ENCODE data around the gene CYP24A1. TPM values are rescaled to one million over a fixed set of nuclear protein-coding genes. Genes with fewer than 3 reads are reported as not detected.

CYP24A1 gene
- total RNA-seq, 4 donors from 2014 or later = 0.10 to 0.71 (median 0.69) TPM; not detected in 1

DNA sequence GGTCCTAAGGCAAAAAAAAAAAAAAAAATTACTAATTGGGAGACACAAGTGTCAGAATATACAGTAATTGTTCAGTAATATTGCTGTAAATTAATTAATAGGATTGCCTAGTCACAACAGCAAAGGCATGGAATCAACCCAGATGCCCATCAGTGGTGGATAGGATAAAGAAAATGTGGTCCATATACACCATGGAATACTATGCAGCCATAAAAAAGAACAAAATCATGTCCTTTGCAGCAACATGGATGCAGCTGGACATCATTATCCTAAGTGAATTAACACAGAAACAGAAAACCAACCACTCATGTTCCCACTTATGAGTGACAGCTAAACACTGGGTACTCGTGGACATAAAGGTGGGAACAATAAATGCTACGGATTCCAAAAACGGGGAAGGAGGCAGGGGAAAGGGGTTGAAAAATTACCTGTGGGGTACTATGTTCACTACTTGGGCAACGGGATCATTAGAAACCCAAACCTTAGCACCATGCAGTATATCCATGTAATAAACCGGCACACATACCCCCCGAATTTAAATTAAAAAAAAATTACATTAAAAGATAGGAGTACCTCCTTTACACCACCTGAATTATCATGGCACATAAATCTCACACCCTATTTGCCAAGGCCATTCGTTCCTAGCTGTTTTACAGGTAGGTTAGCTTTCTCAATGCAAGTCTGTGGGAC lies 33.4 kb upstream of the CYP24A1 start:
- WGBS, 2 donors = 50 to 55% methylated on average over 7 of the region's 7 CpGs
- intact Hi-C loops (cut with DNase I; ENCODE audit: low total_unique reads) = no loop called here
- TF ChIP-seq POLR2A (IDR thresholded peaks at IDR 0.05) = no peak
- TF ChIP-seq, protein P1, sequence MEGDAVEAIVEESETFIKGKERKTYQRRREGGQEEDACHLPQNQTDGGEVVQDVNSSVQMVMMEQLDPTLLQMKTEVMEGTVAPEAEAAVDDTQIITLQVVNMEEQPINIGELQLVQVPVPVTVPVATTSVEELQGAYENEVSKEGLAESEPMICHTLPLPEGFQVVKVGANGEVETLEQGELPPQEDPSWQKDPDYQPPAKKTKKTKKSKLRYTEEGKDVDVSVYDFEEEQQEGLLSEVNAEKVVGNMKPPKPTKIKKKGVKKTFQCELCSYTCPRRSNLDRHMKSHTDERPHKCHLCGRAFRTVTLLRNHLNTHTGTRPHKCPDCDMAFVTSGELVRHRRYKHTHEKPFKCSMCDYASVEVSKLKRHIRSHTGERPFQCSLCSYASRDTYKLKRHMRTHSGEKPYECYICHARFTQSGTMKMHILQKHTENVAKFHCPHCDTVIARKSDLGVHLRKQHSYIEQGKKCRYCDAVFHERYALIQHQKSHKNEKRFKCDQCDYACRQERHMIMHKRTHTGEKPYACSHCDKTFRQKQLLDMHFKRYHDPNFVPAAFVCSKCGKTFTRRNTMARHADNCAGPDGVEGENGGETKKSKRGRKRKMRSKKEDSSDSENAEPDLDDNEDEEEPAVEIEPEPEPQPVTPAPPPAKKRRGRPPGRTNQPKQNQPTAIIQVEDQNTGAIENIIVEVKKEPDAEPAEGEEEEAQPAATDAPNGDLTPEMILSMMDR (IDR thresholded peaks at IDR 0.05) = no peak
- no peak overlapping the region for H3K4me3 ChIP-seq (ENCODE audit: low read depth, poor library complexity, severe bottlenecking)
- DNase-seq (ENCODE audit: low spot score in 2 of 2) = no peak

DNA sequence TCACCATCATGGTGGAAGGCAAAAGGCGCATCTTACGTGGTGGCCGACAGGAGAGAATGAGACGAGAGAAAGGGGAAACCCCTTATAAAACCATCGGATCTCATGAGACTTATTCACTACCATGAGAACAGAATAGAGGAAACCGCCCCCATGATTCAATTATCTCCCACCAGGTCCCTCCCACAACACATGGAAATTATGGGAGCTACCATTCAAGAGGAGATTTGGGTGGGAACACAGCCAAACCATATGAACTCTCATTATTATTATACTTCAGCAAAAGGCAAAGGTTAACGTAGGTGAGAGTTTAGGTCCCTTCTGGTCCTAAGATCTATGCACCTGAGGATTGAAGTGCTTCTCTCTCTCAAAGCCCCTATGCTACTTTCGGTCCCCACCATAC lies 31.7 kb upstream of the CYP24A1 start:
- DNase-seq (ENCODE audit: low spot score in 2 of 2) = no peak
- TF ChIP-seq, protein P1 (IDR thresholded peaks at IDR 0.05) = no peak
- TF ChIP-seq POLR2A (IDR thresholded peaks at IDR 0.05) = no peak
- 70 to 81% methylated on average over 8 of the region's 8 CpGs for WGBS, 2 donors
- no peak overlapping the region for H3K4me3 ChIP-seq (ENCODE audit: low read depth, poor library complexity, severe bottlenecking)
- intact Hi-C loops (cut with DNase I; ENCODE audit: low total_unique reads) = no loop called here

DNA sequence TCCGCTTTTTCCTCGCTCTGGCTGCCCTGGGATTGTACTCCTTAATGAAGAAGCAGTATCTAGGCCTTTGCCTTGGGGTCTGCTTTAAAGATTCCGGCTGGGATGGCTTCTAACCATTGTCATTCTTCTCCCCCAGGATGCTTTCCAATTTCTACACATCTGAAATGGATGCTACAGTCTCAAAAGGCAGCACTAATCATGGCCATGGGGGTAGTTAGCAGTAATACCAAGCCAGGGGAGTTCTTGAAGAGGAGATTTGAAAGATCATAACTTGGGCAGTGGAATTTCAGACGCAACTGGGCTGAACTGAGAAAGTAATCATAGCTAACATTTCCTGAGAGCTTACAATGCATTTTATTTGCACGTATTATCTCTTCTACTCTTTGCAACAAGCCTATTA lies 30.7 kb upstream of the CYP24A1 start:
- DNase-seq (ENCODE audit: low spot score in 2 of 2) = no peak
- no peak for TF ChIP-seq POLR2A (IDR thresholded peaks at IDR 0.05)
- TF ChIP-seq, protein P1 (IDR thresholded peaks at IDR 0.05) = no peak
- 89 to 93% methylated on average over 5 of the region's 5 CpGs for WGBS, 2 donors
- H3K4me3 ChIP-seq (ENCODE audit: low read depth, poor library complexity, severe bottlenecking) = no peak overlapping the region
- intact Hi-C loops (cut with DNase I; ENCODE audit: low total_unique reads) = no loop called here

DNA sequence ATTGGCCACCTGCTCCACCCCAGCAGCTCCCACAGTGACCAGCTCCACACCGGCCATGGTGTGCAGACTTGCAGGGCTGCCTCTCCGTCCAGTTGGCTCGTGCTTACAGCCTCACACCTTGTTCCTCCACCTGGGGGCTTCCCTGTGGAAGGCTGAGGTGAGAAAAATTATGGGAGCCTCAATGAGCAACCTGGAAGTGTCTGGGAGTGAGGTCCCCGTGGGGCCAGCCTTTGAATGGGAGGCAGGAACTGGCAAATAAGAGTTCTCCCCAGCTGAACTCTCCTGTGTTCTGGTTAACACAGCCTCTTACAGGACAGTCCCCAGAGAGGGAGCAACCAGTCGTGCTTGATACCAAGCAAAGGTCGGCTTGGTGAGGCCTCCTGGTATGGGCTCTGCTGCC lies 30.3 kb upstream of the CYP24A1 start:
- no peak overlapping the region for H3K4me3 ChIP-seq (ENCODE audit: low read depth, poor library complexity, severe bottlenecking)
- WGBS, 2 donors = 78 to 83% methylated on average over 5 to 6 of the region's 6 CpGs
- TF ChIP-seq POLR2A (IDR thresholded peaks at IDR 0.05) = no peak
- TF ChIP-seq, protein P1 (IDR thresholded peaks at IDR 0.05) = no peak
- intact Hi-C loops (cut with DNase I; ENCODE audit: low total_unique reads) = no loop called here
- no peak for DNase-seq (ENCODE audit: low spot score in 2 of 2)

DNA sequence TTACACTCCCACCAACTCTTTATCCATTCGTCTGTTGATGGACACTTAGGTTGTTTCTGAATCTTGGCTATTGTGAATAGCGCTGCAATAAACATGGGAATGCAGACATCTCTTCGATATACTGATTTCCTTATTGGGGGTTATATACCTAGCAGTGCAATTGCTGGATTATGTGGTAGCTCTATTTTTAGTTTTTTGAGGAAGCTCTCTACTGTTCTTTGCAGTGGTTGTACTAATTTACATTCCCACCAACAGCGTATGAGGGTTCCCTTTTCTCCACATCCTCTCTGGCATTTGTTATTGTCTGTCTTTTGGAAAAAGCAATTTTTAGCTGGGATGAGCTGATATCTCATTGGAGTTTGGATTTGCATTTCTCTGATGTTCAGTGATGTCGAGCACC lies 29.5 kb upstream of the CYP24A1 start:
- WGBS, 2 donors = 59 to 78% methylated on average over 5 of the region's 5 CpGs
- intact Hi-C loops (cut with DNase I; ENCODE audit: low total_unique reads) = no loop called here
- no peak overlapping the region for H3K4me3 ChIP-seq (ENCODE audit: low read depth, poor library complexity, severe bottlenecking)
- DNase-seq (ENCODE audit: low spot score in 2 of 2) = no peak
- TF ChIP-seq, protein P1 (IDR thresholded peaks at IDR 0.05) = no peak
- no peak for TF ChIP-seq POLR2A (IDR thresholded peaks at IDR 0.05)
